MM.1S (cell line): ENCODE data around the gene DNAH8.

Experiments used
- DNase-seq: peaks from one replicate; pipeline ENCODE4 v3.0.0-alpha.2; 2015
- H2AFZ ChIP-seq: fragments of 300-600 bp; sonication (generic); 2 replicates; pipeline ENCODE4 v1.6.0; 2016; ENCODE audit warnings: antibody characterized with exemption, low read length
- H3F3A ChIP-seq: fragments of 300-600 bp; sonication (generic); 2 replicates; pipeline ENCODE4 v1.6.1; 2016; ENCODE audit warnings: mild to moderate bottlenecking, antibody characterized with exemption, low read length, moderate library complexity, mixed read lengths; ENCODE audit not compliant: insufficient read depth
- H3K27ac ChIP-seq: fragments of 300-600 bp; sonication (generic); 2 replicates; pipeline ENCODE4 v1.5.1; 2016; ENCODE audit warnings: mild to moderate bottlenecking, low read length
- H3K27me3 ChIP-seq: fragments of 300-600 bp; sonication (generic); replicated peaks from 2 replicates; pipeline ENCODE4 v1.6.0; 2016; ENCODE audit warnings: low read length; ENCODE audit not compliant: insufficient read depth
- H3K36me3 ChIP-seq: fragments of 300-600 bp; sonication (generic); replicated peaks from 2 replicates; pipeline ENCODE4 v1.6.1; 2016; ENCODE audit warnings: mild to moderate bottlenecking, low read length, mixed read lengths; ENCODE audit not compliant: insufficient read depth
- H3K4me1 ChIP-seq: fragments of 300-600 bp; sonication (generic); 2 replicates; pipeline ENCODE4 v1.6.1; 2016; ENCODE audit warnings: low read length, mixed read lengths
- H3K4me2 ChIP-seq: fragments of 300-600 bp; sonication (generic); 2 replicates; pipeline ENCODE4 v1.6.0; 2016; ENCODE audit warnings: low read depth, low read length
- H3K4me3 ChIP-seq: fragments of 300-600 bp; sonication (generic); 2 replicates; pipeline ENCODE4 v1.5.1; 2016; ENCODE audit warnings: low read length, mixed read lengths
- H3K79me2 ChIP-seq: fragments of 300-600 bp; sonication (generic); 2 replicates; pipeline ENCODE4 v1.6.1; 2016; ENCODE audit warnings: mixed run types, low read length, mixed read lengths
- H3K9ac ChIP-seq: fragments of 300-600 bp; sonication (generic); 2 replicates; pipeline ENCODE4 v1.6.1; 2016; ENCODE audit warnings: low read length, mixed read lengths
- H3K9me2 ChIP-seq: fragments of 300-600 bp; sonication (generic); replicated peaks from 2 replicates; pipeline ENCODE4 v1.6.1; 2016; ENCODE audit warnings: mild to moderate bottlenecking, low read length, mixed read lengths; ENCODE audit not compliant: insufficient read depth
- H3K9me3 ChIP-seq: fragments of 300-600 bp; sonication (generic); replicated peaks from 2 replicates; pipeline ENCODE4 v1.6.1; 2016; ENCODE audit warnings: mild to moderate bottlenecking, low read length, mixed read lengths; ENCODE audit not compliant: insufficient read depth
- H4K20me1 ChIP-seq: fragments of 300-600 bp; sonication (generic); 2 replicates; pipeline ENCODE4 v1.6.1; 2016; ENCODE audit warnings: mild to moderate bottlenecking, low read length, moderate library complexity, mixed read lengths; ENCODE audit not compliant: insufficient read depth
- CTCF ChIP-seq: fragments of 300-600 bp; sonication (generic); IDR thresholded peaks from 2 replicates; pipeline ENCODE4 v1.5.1; 2016; ENCODE audit warnings: antibody characterized with exemption, low read length, mixed read lengths
- EZH2 ChIP-seq: fragments of 300-600 bp; sonication (generic); optimal IDR thresholded peaks from 2 replicates; pipeline ENCODE3; 2017; ENCODE audit warnings: low read depth, mild to moderate bottlenecking, antibody characterized with exemption, low read length, mixed read lengths
- EZH2phosphoT487 ChIP-seq: fragments of 300-600 bp; sonication (generic); IDR thresholded peaks from 2 replicates; pipeline ENCODE4 v1.6.1; 2018; ENCODE audit warnings: antibody characterized with exemption, low read length

Gene DNAH8

GRCh38 chr6:39037707-39038106 lies 322.6 kb downstream of the DNAH8 start:
- no peaks in the 10 kb centered on the region for H3K9me2 ChIP-seq
- H3F3A ChIP-seq: no peaks in the 10 kb centered on the region
- no peaks in the 10 kb centered on the region for H3K9me3 ChIP-seq
- no peak for DNase-seq
- H3K27me3 ChIP-seq: no peaks in the 10 kb centered on the region
- H3K4me3 ChIP-seq: no peak overlapping the region
- H3K27ac ChIP-seq: no peak overlapping the region
- H2AFZ ChIP-seq: no peak overlapping the region
- H3K4me1 ChIP-seq: no peaks in the 10 kb centered on the region
- H3K36me3 ChIP-seq: no peaks in the 10 kb centered on the region
- no peak overlapping the region for H3K9ac ChIP-seq
- TF ChIP-seq CTCF (no peak), EZH2 (no peak), EZH2phosphoT487 (no peak)
- H3K79me2 ChIP-seq: no peaks in the 10 kb centered on the region
- no peak overlapping the region for H3K4me2 ChIP-seq
- H4K20me1 ChIP-seq: no peaks in the 10 kb centered on the region

- H3K4me2 ChIP-seq: no peak overlapping the region
- no peaks in the 10 kb centered on the region for H3K36me3 ChIP-seq
- no peak overlapping the region for H3K27ac ChIP-seq
- no peak for TF ChIP-seq EZH2phosphoT487
- TF ChIP-seq EZH2: no peak
- TF ChIP-seq CTCF: no peak
- no peaks in the 10 kb centered on the region for H3K9me3 ChIP-seq
- no peaks in the 10 kb centered on the region for H3K27me3 ChIP-seq
- no peak overlapping the region for H3K4me3 ChIP-seq
- no peak overlapping the region for H2AFZ ChIP-seq
- H3K79me2 ChIP-seq: no peaks in the 10 kb centered on the region
- H4K20me1 ChIP-seq: no peaks in the 10 kb centered on the region
- H3F3A ChIP-seq: no peaks in the 10 kb centered on the region
- no peak for DNase-seq
- H3K9me2 ChIP-seq: no peaks in the 10 kb centered on the region
- H3K9ac ChIP-seq: no peak overlapping the region
- H3K4me1 ChIP-seq: no peaks in the 10 kb centered on the region
These were observed 325.1 kb downstream of the DNAH8 start for GRCh38 chr6:39040080-39040673.

GRCh38 chr6:39041072-39041471 lies 326.0 kb downstream of the DNAH8 start:
- no peaks in the 10 kb centered on the region for H3K27me3 ChIP-seq

More at GRCh38 chr6:39041072-39041471, 326.0 kb downstream of the DNAH8 start:
- H3K4me1 ChIP-seq: no peaks in the 10 kb centered on the region
- H2AFZ ChIP-seq: no peak overlapping the region
- DNase-seq: no peak
- no peaks in the 10 kb centered on the region for H3K9me3 ChIP-seq
- TF ChIP-seq EZH2: no peak
- no peak for TF ChIP-seq EZH2phosphoT487
- no peak for TF ChIP-seq CTCF
- no peak overlapping the region for H3K9ac ChIP-seq
- no peak overlapping the region for H3K27ac ChIP-seq
- no peaks in the 10 kb centered on the region for H3K9me2 ChIP-seq
- H3K4me2 ChIP-seq: no peak overlapping the region
- H3K36me3 ChIP-seq: no peaks in the 10 kb centered on the region
- no peak overlapping the region for H3K4me3 ChIP-seq
- H4K20me1 ChIP-seq: no peaks in the 10 kb centered on the region
- no peaks in the 10 kb centered on the region for H3F3A ChIP-seq
- H3K79me2 ChIP-seq: no peaks in the 10 kb centered on the region
